Stimulated activated CD8-positive, alpha-beta memory T cell treated with anti-CD3 and anti-CD28 coated beads, Interleukin-4, amount 100 ng/mL, for 1 hour (primary cell): ENCODE results near the gene MACIR.

Experiments
- DNase-seq, 2 donors: peaks; one replicate each; pipeline ENCODE4 v3.0.0-alpha.2; 2020; ENCODE audit warnings: low read depth in 2 of 2, low spot score in 1 of 2

The MACIR gene

GRCh38 chr5:103289024-103289423 lies 30.5 kb downstream of the MACIR start:
- DNase-seq, result no peak

GRCh38 chr5:103290846-103291245 lies 32.3 kb downstream of the MACIR start:
- no peak for DNase-seq

DNA sequence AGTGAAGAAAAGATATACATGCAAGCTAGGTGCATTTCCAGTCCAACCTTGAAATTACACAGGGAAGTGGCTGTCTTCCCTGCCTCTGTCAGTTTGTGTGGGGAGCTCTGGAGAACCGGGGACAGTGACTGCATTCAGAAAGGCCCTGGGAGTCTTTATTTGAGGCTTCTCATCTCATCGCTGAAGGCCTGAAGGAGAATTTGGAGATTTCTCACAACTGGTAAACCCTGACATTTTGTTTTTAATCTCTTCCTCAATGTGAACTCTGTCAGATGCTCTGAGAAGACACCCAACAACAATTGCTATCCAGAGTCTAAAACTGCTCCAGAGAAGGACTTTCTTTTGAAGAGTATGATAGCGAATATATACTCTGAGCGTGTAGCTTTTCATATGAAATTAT lies 33.0 kb downstream of the MACIR start:
- DNase-seq, result no peak

DNA sequence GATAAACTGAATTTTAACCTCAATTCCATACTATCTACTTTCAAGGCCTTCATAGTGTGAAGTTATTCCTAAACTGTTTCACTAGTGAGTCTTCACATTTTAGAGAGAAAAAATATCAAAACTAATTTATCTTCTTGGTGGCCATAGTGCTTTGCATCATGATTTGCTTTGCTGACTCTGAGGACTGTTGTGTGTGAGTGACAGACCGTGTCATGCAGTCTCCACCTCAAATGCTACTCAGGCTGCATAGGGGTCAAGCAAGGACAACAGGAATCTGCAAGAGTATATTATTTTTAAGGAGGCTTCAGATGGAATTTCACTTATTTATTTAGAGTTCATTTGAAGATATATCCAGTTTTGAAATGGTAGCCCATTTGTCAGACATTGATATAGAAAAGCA lies 34.5 kb downstream of the MACIR start:
- DNase-seq, result no peak

GRCh38 chr5:103293719-103294118 lies 35.2 kb downstream of the MACIR start:
- no peak for DNase-seq

DNA sequence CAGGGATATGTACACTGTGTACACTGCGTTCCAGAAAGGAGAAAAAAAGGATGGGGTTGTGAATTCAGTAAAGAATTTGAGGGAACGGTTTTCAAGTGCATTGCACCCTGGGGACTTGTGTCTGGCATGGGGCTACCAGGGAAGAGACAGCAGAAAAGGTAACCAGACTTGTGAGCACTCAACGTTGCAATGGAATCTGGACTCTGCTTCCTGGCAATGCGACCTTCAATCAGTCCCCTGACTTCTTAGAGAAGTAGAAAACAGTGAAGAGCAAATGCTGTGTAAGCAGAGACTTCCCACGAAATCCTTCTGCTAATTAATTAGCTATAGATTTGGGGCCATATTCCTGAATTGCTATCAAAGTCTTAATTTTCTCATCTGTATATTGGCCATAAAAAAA lies 36.3 kb downstream of the MACIR start:
- DNase-seq, result no peak

DNA sequence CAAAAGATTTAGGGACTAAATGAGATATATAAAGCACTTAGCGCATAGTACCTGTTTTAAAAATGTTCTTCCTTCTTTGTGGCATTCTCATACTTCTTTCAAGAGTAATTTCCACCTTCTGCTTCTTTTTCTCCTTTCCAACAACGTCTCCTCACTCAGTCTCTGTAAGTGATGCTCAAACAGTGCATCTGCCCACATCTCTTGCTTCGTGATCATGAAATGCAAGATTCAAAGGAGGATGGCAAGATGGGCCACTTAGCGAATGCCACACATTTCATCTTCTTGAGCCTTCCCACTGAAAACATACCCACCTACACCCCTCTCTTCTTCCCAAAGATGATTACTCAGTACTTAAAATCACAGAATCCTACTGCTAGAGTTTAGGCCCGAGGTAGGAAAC lies 36.9 kb downstream of the MACIR start:
- DNase-seq, result no peak

DNA sequence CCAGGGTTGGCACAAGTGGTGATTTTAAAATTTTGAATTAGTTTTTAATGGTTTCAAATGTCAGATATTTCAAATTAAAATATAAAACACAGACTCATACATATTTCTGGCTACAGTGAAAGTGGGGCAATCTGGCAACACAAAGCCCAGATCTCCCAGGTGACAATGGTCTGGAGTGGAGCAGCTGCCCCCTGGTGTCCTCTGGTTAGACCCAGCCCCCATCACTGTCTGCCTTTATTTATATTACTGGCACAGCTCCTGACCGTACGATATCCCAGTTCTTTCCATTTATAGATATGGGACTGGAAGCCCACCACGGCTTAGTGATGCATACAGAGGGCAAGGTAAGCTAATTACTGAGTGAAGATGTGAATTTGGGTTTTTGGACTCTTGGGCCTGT lies 37.3 kb downstream of the MACIR start:
- DNase-seq, result no peak

- no peak for DNase-seq
Measured at GRCh38 chr5:103298117-103298516, 39.6 kb downstream of the MACIR start.

GRCh38 chr5:103298607-103299188 lies 40.1 kb downstream of the MACIR start:
- DNase-seq, result no peak

DNA sequence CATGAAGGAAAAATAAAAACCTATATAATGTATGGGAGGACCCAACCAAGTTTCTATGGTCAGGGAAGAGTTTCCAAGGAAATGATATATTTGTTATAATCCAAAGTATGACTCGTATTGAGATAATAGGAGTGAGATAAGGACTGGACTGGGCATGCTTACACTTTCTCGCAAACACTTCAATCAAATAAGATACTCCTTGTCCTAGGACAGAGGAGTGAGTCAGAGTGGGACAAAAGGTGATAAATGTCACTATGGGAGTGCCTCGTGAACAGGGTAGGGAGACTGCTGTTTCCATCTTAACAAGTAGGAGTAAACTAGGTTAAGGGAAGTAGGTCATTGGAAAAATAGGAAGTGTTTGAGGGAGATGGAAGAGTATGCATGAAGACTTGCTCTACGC lies 47.2 kb downstream of the MACIR start:
- no peak for DNase-seq

DNA sequence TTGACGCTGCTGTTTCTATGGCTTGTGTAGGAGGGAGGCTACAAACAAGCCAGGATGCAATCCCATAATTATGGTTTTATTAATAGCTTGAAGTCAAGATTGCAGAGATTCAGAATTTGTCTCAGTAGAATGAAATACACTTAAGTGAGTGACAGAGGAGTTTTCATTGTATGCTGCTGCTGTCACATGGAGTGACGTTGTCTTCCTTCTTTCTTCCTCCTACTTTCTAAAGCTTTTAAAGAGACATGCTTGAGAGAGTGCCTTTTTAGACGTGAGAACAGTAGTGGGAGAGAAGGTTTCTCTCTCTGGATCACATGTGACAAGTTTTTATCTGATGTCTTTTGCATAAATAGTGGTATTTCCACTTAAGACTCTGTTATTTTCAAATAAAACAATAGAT lies 48.9 kb downstream of the MACIR start:
- no peak for DNase-seq

GRCh38 chr5:103308774-103309173 lies 50.2 kb downstream of the MACIR start:
- no peak for DNase-seq

- no peak for DNase-seq
Measured at GRCh38 chr5:103313056-103313455, 54.5 kb downstream of the MACIR start.

DNA sequence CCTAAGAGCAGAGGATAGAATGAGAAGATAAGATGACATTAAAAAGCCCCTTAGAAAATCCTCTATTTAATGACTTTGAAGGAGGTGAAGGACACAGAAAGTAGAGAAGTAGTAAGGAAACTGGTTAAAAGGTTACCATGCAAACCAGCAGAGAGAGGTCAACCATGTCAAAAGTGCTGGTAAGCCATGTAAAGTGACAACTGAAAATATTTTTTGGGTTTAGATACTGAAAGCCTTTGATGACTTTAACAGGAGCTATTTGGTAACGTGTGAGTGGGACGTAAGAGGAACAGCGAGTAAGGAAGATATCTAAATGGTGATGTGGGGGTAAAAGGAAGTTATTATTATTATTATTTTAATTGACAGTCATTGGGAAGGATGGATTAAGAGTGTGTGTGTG lies 56.9 kb downstream of the MACIR start:
- no peak for DNase-seq

- DNase-seq, result no peak
Measured at GRCh38 chr5:103327451-103327850, 68.9 kb downstream of the MACIR start.

DNA sequence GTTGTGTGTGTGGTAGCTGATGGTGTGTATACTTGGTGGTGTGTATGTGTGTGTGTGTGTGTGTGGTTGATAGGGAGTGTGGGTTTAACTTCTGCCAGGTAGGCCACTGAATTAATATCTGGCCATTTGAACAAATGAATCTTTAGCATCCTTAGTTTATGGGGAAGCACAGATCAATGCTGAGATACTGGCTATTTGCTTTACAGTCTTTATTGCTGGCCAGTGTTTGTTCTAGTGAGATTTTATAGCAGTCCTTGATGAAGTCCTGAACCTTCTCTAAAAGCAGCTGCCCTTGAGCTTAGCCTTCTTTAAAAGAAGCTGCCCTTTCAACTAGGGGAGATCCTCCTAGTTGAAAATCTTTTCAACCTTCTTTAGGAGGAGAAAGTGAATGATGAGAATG lies 69.3 kb downstream of the MACIR start:
- DNase-seq, result no peak
